Measurements from ENCODE around the gene CHST3. TPM values are rescaled to one million over a fixed set of nuclear protein-coding genes. Genes with fewer than 3 reads are reported as not detected.

The CHST3 gene
- total RNA-seq, 1 donor from 2014 or later, result 0.83 TPM

DNA sequence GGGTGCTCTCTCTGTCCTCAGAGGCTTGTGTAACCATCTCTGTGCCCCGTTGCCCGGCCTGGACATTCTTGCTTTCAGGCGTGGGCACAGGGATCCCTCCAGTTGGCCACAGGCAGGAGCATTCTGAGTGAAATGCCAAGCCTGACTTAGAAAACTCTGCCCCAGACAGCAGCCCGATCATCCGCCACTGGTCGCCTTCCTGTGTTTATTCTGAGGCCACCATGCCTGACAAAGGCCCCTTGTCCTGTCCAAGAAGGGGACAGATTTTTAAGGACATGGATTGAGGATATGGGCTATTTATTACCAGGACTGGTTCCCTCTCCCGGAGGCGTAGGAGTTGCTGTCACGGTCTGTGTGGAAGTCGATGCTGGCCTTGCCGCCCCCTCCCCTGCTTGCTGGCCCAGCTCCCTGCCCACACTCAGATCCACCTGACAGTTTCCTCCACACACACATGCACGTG is 69.9 kb downstream of the CHST3 start:
- DNase-seq, result no peak
- Mint-ChIP-seq H3K9me3 (ENCODE audit: unreplicated experiment) (no peaks in the 10 kb centered on the region), H3K4me3 (ENCODE audit: unreplicated experiment) (no peak overlapping the region), H3K27ac (ENCODE audit: unreplicated experiment) (no peak overlapping the region), H3K27me3 (ENCODE audit: unreplicated experiment) (peaks cover 2% of the 10 kb centered on the region), H3K36me3 (ENCODE audit: unreplicated experiment) (no peaks in the 10 kb centered on the region), H3K4me1 (ENCODE audit: low read depth, unreplicated experiment) (peaks cover 4% of the 10 kb centered on the region)
- TF ChIP-seq, protein P1, sequence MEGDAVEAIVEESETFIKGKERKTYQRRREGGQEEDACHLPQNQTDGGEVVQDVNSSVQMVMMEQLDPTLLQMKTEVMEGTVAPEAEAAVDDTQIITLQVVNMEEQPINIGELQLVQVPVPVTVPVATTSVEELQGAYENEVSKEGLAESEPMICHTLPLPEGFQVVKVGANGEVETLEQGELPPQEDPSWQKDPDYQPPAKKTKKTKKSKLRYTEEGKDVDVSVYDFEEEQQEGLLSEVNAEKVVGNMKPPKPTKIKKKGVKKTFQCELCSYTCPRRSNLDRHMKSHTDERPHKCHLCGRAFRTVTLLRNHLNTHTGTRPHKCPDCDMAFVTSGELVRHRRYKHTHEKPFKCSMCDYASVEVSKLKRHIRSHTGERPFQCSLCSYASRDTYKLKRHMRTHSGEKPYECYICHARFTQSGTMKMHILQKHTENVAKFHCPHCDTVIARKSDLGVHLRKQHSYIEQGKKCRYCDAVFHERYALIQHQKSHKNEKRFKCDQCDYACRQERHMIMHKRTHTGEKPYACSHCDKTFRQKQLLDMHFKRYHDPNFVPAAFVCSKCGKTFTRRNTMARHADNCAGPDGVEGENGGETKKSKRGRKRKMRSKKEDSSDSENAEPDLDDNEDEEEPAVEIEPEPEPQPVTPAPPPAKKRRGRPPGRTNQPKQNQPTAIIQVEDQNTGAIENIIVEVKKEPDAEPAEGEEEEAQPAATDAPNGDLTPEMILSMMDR (IDR thresholded peaks at IDR 0.05; ENCODE audit: partially characterized antibody, unreplicated experiment), result no peak

- no peak overlapping the region for H3K4me3 Mint-ChIP-seq (ENCODE audit: unreplicated experiment)
Observed at GRCh38 chr10:72034761-72035160, 70.6 kb downstream of the CHST3 start.

GRCh38 chr10:72035252-72035887 is 71.2 kb downstream of the CHST3 start:
- no peak for DNase-seq
- Mint-ChIP-seq H3K27me3 (ENCODE audit: unreplicated experiment) (peaks cover 2% of the 10 kb centered on the region), H3K27ac (ENCODE audit: unreplicated experiment) (no peak overlapping the region), H3K4me3 (ENCODE audit: unreplicated experiment) (no peak overlapping the region), H3K36me3 (ENCODE audit: unreplicated experiment) (no peaks in the 10 kb centered on the region), H3K4me1 (ENCODE audit: low read depth, unreplicated experiment) (peaks cover 4% of the 10 kb centered on the region), H3K9me3 (ENCODE audit: unreplicated experiment) (no peaks in the 10 kb centered on the region)
- TF ChIP-seq, protein P1 (IDR thresholded peaks at IDR 0.05; ENCODE audit: partially characterized antibody, unreplicated experiment), result no peak

More at GRCh38 chr10:72034761-72035160, 70.6 kb downstream of the CHST3 start:
- Mint-ChIP-seq H3K27ac (ENCODE audit: unreplicated experiment) (no peak overlapping the region), H3K4me1 (ENCODE audit: low read depth, unreplicated experiment) (peaks cover 4% of the 10 kb centered on the region), H3K36me3 (ENCODE audit: unreplicated experiment) (no peaks in the 10 kb centered on the region), H3K27me3 (ENCODE audit: unreplicated experiment) (peaks cover 2% of the 10 kb centered on the region), H3K9me3 (ENCODE audit: unreplicated experiment) (no peaks in the 10 kb centered on the region)
- TF ChIP-seq, protein P1 (IDR thresholded peaks at IDR 0.05; ENCODE audit: partially characterized antibody, unreplicated experiment), result no peak
- DNase-seq, result no peak

GRCh38 chr10:72037266-72037665 is 73.1 kb downstream of the CHST3 start:
- peaks cover 2% of the 10 kb centered on the region for H3K4me1 Mint-ChIP-seq (ENCODE audit: low read depth, unreplicated experiment)
- H3K9me3 Mint-ChIP-seq (ENCODE audit: unreplicated experiment), result no peaks in the 10 kb centered on the region
- H3K4me3 Mint-ChIP-seq (ENCODE audit: unreplicated experiment), result no peak overlapping the region
- H3K36me3 Mint-ChIP-seq (ENCODE audit: unreplicated experiment), result no peaks in the 10 kb centered on the region
- peaks cover 2% of the 10 kb centered on the region for H3K27me3 Mint-ChIP-seq (ENCODE audit: unreplicated experiment)
- no peak for DNase-seq
- TF ChIP-seq, protein P1 (IDR thresholded peaks at IDR 0.05; ENCODE audit: partially characterized antibody, unreplicated experiment), result no peak
- no peak overlapping the region for H3K27ac Mint-ChIP-seq (ENCODE audit: unreplicated experiment)

DNA sequence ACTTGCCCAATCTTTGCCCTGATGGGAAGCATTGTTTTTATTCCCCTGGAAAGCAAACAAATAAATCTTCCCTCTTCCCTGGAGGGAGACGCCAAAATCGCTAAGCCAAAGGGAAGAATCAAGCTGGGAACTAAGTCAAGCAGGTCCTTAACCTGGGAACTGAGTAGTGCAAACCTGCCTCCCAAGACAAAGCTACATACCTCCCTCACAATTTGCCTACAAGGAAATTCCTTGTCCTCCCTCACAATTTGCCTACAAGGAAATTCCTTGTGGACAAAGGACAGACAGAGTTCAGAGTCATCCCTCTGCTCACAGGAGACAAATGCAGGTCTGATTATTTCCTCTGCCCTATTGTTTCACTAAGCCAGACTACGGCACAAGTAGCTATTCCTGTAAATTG is 73.6 kb downstream of the CHST3 start:
- Mint-ChIP-seq H3K4me1 (ENCODE audit: low read depth, unreplicated experiment) (peaks cover 2% of the 10 kb centered on the region), H3K36me3 (ENCODE audit: unreplicated experiment) (no peaks in the 10 kb centered on the region), H3K9me3 (ENCODE audit: unreplicated experiment) (no peaks in the 10 kb centered on the region), H3K27me3 (ENCODE audit: unreplicated experiment) (peaks cover 2% of the 10 kb centered on the region), H3K27ac (ENCODE audit: unreplicated experiment) (no peak overlapping the region), H3K4me3 (ENCODE audit: unreplicated experiment) (no peak overlapping the region)
- no peak for DNase-seq
- TF ChIP-seq, protein P1 (IDR thresholded peaks at IDR 0.05; ENCODE audit: partially characterized antibody, unreplicated experiment), result no peak

Measured in glutamatergic neuron (in vitro differentiated cells).